Loucy (cell line): Measurements from ENCODE around the gene IRAK3.

Source experiments
- H2AFZ ChIP-seq: fragments of 200-600 bp; sonication (generic); 2 replicates; pipeline ENCODE4 v1.6.0; 2016; ENCODE audit warnings: antibody characterized with exemption, mild to moderate bottlenecking, low read length, moderate library complexity
- H3F3A ChIP-seq: fragments of 200-600 bp; 2 replicates; pipeline ENCODE4 v1.6.0; 2016; ENCODE audit warnings: antibody characterized with exemption, low read depth, mild to moderate bottlenecking
- H3K27me3 ChIP-seq: fragments of 200-600 bp; sonication (generic); 2 replicates; pipeline ENCODE4 v1.6.1; 2014; ENCODE audit warnings: low read length, mild to moderate bottlenecking; ENCODE audit not compliant: insufficient read depth, poor library complexity, severe bottlenecking
- H3K36me3 ChIP-seq: fragments of 200-600 bp; sonication (generic); 2 replicates; pipeline ENCODE4 v1.6.1; 2016; ENCODE audit warnings: low read length; ENCODE audit not compliant: insufficient read depth
- H3K4me1 ChIP-seq: fragments of 200-600 bp; sonication (generic); 2 replicates; pipeline ENCODE4 v1.5.1; 2014; ENCODE audit warnings: low read length, mild to moderate bottlenecking; ENCODE audit not compliant: insufficient read depth, poor library complexity, severe bottlenecking
- H3K4me2 ChIP-seq: fragments of 200-600 bp; sonication (generic); 2 replicates; pipeline ENCODE4 v1.6.0; 2014; ENCODE audit warnings: antibody characterized with exemption, low read length, low read depth, mild to moderate bottlenecking; ENCODE audit not compliant: poor library complexity, severe bottlenecking
- H3K4me3 ChIP-seq: fragments of 200-600 bp; sonication (generic); 2 replicates; pipeline ENCODE4 v1.5.1; 2014; ENCODE audit warnings: low read length, mild to moderate bottlenecking, mixed read lengths; ENCODE audit not compliant: poor library complexity, severe bottlenecking
- H3K79me2 ChIP-seq: fragments of 200-600 bp; sonication (generic); 2 replicates; pipeline ENCODE4 v1.6.1; 2014; ENCODE audit warnings: low read length; ENCODE audit not compliant: insufficient read depth
- H3K9ac ChIP-seq: fragments of 200-600 bp; sonication (generic); 2 replicates; pipeline ENCODE4 v1.6.0; 2014; ENCODE audit warnings: mild to moderate bottlenecking, low read depth, low read length, moderate library complexity; ENCODE audit not compliant: poor library complexity, severe bottlenecking
- H3K9me2 ChIP-seq: fragments of 200-600 bp; sonication (generic); replicated peaks from 2 replicates; pipeline ENCODE4 v1.6.1; 2016; ENCODE audit warnings: low read depth, low read length, mixed read lengths
- H3K9me3 ChIP-seq: fragments of 200-600 bp; sonication (generic); 2 replicates; pipeline ENCODE4 v1.6.1; 2014; ENCODE audit warnings: mild to moderate bottlenecking, antibody characterized with exemption, low read length, low read depth; ENCODE audit not compliant: insufficient read depth
- H4K20me1 ChIP-seq: fragments of 200-600 bp; sonication (generic); 2 replicates; pipeline ENCODE4 v1.6.0; 2014; ENCODE audit warnings: antibody characterized with exemption, low read length, mild to moderate bottlenecking; ENCODE audit not compliant: insufficient read depth, poor library complexity, severe bottlenecking
- CTCF ChIP-seq: fragments of 200-600 bp; sonication (generic); conservative IDR thresholded peaks from 2 replicates; pipeline ENCODE4 v1.5.1; 2014; ENCODE audit warnings: mild to moderate bottlenecking, antibody characterized with exemption, low read length
- EZH2phosphoT487 ChIP-seq: fragments of 200-600 bp; IDR thresholded peaks from 2 replicates; pipeline ENCODE4 v1.6.1; 2018; ENCODE audit warnings: antibody characterized with exemption, mild to moderate bottlenecking, moderate library complexity, borderline replicate concordance

IRAK3 gene

GRCh38 chr12:66289485-66289884 is 100.5 kb downstream of the IRAK3 start:
- Histone ChIP-seq H3K9me2 (no peaks in the 10 kb centered on the region), H2AFZ (no peak overlapping the region), H3K4me3 (no peak overlapping the region), H3K27me3 (no peaks in the 10 kb centered on the region), H3K4me1 (peaks cover 51% of the 10 kb centered on the region), H4K20me1 (no peaks in the 10 kb centered on the region), H3K9me3 (no peaks in the 10 kb centered on the region), H3K9ac (no peak overlapping the region), H3K4me2 (no peak overlapping the region), H3F3A (no peaks in the 10 kb centered on the region), H3K79me2 (no peaks in the 10 kb centered on the region), H3K36me3 (no peaks in the 10 kb centered on the region)
- TF ChIP-seq CTCF (no peak), EZH2phosphoT487 (no peak)

GRCh38 chr12:66290716-66291200 is 101.7 kb downstream of the IRAK3 start:
- H3F3A ChIP-seq = no peaks in the 10 kb centered on the region
- H4K20me1 ChIP-seq = no peaks in the 10 kb centered on the region
- no peaks in the 10 kb centered on the region for H3K79me2 ChIP-seq
- peak overlapping the region; percentile 24 for H3K4me2 ChIP-seq
- no peak overlapping the region for H3K4me3 ChIP-seq
- TF ChIP-seq CTCF (no peak), EZH2phosphoT487 (no peak)
- H3K36me3 ChIP-seq = no peaks in the 10 kb centered on the region
- peaks cover 51% of the 10 kb centered on the region for H3K4me1 ChIP-seq
- no peaks in the 10 kb centered on the region for H3K9me3 ChIP-seq
- no peaks in the 10 kb centered on the region for H3K9me2 ChIP-seq
- no peak overlapping the region for H2AFZ ChIP-seq
- no peaks in the 10 kb centered on the region for H3K27me3 ChIP-seq
- no peak overlapping the region for H3K9ac ChIP-seq

GRCh38 chr12:66296176-66296683 is 107.2 kb downstream of the IRAK3 start:
- no peak overlapping the region for H3K4me3 ChIP-seq
- no peaks in the 10 kb centered on the region for H3K9me2 ChIP-seq
- H3K9me3 ChIP-seq = no peaks in the 10 kb centered on the region

More at GRCh38 chr12:66296176-66296683, 107.2 kb downstream of the IRAK3 start:
- no peaks in the 10 kb centered on the region for H3F3A ChIP-seq
- H3K79me2 ChIP-seq = no peaks in the 10 kb centered on the region
- no peak overlapping the region for H3K4me2 ChIP-seq
- H2AFZ ChIP-seq = no peak overlapping the region
- peaks cover 7% of the 10 kb centered on the region for H3K4me1 ChIP-seq
- TF ChIP-seq EZH2phosphoT487 = no peak
- no peak for TF ChIP-seq CTCF
- no peaks in the 10 kb centered on the region for H3K36me3 ChIP-seq
- H3K27me3 ChIP-seq = no peaks in the 10 kb centered on the region
- H3K9ac ChIP-seq = no peak overlapping the region
- no peaks in the 10 kb centered on the region for H4K20me1 ChIP-seq
